Vagina (tissue), 2 donors: ENCODE data around the gene DPYD. TPM values are rescaled to one million over a fixed set of nuclear protein-coding genes. Genes with fewer than 3 reads are reported as not detected.

ENCODE experiments used
- DNase-seq, 2 donors: peaks; one replicate each; pipeline ENCODE4 v3.0.0-alpha.2; 2017; ENCODE audit errors: extremely low spot score in 2 of 2
- H3K27ac ChIP-seq: fragments of 200-600 bp; sonication (generic); one replicate; pipeline ENCODE4 v1.5.1; 2019
- H3K27me3 ChIP-seq: fragments of 200-600 bp; sonication (generic); one replicate; pipeline ENCODE4 v1.5.1; 2019
- H3K36me3 ChIP-seq, 2 donors: fragments of 200-600 bp; sonication (generic); one replicate each; pipeline ENCODE4 v1.5.1; 2017 to 2019
- H3K4me1 ChIP-seq: fragments of 200-600 bp; sonication (generic); one replicate; pipeline ENCODE4 v1.5.1; 2019
- H3K4me3 ChIP-seq, 2 donors: fragments of 200-600 bp; sonication (generic); 1 replicate in 1 of 2; 2 replicates in 1 of 2; pipeline ENCODE4 v1.5.1; 2016 to 2019
- H3K9me3 ChIP-seq: fragments of 200-600 bp; sonication (generic); one replicate; pipeline ENCODE4 v1.5.1; 2019
- POLR2A ChIP-seq, 2 donors: fragments of 450-650 bp; IDR thresholded peaks; one replicate each; pipeline ENCODE4 v1.6.1; 2017; ENCODE audit warnings: antibody characterized with exemption in 2 of 2, mild to moderate bottlenecking in 2 of 2, moderate library complexity in 2 of 2
- POLR2AphosphoS5 ChIP-seq, 2 donors: sonication (generic); formaldehyde crosslinking; IDR thresholded peaks; one replicate each; pipeline ENCODE4 v1.9.0; 2017; ENCODE audit warnings: antibody characterized with exemption in 2 of 2, mild to moderate bottlenecking in 2 of 2, low read depth in 1 of 2; ENCODE audit not compliant: insufficient read depth in 1 of 2
- intact Hi-C: fragments of 100-400 bp; cut with DNase I; formaldehyde crosslinking; loops from one replicate; pipeline ENCODE4 v1.15.1; 2023
- total RNA-seq: library from RNA; depleted of rRNA; stranded (reverse); fragments of >200 nt; gene quantifications from one replicate; pipeline ENCODE4 v1.2.3, GENCODE V29; 2016
- TF ChIP-seq, protein P1 (sequence below), 3 experiments: fragments of 450-650 bp in 2 of 3; fragments of 200-600 bp in 1 of 3; sonication (generic) in 1 of 3; IDR thresholded peaks; one replicate each; pipeline ENCODE4 v1.5.1; 2017 to 2019; ENCODE audit warnings: antibody characterized with exemption in 3 of 3, mild to moderate bottlenecking in 2 of 3, moderate library complexity in 2 of 3

The DPYD gene
- total RNA-seq, 1 donor from 2014 or later, result 45.7 TPM

DNA sequence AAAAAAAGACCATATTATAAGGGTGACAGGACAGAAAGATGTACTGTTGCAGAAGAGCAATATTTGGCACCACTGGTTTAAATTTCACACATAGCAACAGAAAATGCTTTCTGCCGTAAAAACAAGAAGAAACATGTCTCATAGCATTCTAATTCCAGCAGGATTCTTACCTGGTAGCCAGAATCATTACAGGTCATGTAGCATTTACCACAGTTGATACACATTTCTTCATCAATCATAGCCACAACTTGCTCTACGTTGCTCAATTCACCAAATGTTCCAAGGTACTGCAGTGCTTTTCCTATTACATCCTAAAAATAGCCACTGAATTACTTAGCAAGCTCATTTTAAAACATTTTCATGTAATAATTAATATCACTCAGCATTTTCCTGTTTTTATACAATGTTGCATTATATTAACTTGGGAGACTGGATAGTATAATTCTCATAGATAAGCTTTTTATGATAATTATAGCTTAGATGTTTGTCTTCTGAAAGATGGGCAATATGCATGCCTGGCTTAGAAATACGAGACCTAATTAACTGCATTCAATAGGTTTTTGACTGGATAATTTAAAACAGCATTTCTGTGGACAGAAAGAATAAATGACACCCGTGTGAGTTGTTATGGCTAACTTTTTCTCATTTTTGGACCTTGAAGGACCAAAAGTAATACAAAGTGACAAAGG, 838.5 kb downstream of the DPYD start:
- Histone ChIP-seq H3K4me1 (no peaks in the 10 kb centered on the region), H3K27me3 (no peaks in the 10 kb centered on the region), H3K4me3 (no peak overlapping the region), H3K27ac (no peak overlapping the region), H3K36me3 (no peaks in the 10 kb centered on the region), H3K9me3 (no peaks in the 10 kb centered on the region)
- DNase-seq, result no peak
- intact Hi-C loops, result no loop called here
- TF ChIP-seq, protein P1, sequence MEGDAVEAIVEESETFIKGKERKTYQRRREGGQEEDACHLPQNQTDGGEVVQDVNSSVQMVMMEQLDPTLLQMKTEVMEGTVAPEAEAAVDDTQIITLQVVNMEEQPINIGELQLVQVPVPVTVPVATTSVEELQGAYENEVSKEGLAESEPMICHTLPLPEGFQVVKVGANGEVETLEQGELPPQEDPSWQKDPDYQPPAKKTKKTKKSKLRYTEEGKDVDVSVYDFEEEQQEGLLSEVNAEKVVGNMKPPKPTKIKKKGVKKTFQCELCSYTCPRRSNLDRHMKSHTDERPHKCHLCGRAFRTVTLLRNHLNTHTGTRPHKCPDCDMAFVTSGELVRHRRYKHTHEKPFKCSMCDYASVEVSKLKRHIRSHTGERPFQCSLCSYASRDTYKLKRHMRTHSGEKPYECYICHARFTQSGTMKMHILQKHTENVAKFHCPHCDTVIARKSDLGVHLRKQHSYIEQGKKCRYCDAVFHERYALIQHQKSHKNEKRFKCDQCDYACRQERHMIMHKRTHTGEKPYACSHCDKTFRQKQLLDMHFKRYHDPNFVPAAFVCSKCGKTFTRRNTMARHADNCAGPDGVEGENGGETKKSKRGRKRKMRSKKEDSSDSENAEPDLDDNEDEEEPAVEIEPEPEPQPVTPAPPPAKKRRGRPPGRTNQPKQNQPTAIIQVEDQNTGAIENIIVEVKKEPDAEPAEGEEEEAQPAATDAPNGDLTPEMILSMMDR (IDR thresholded peaks at IDR 0.05), result no peak
- TF ChIP-seq POLR2AphosphoS5 (IDR thresholded peaks at IDR 0.05; ENCODE audit: insufficient read depth in 1 of 2, low read depth in 1 of 2), result no peak
- TF ChIP-seq POLR2A (IDR thresholded peaks at IDR 0.05), result no peak

DNA sequence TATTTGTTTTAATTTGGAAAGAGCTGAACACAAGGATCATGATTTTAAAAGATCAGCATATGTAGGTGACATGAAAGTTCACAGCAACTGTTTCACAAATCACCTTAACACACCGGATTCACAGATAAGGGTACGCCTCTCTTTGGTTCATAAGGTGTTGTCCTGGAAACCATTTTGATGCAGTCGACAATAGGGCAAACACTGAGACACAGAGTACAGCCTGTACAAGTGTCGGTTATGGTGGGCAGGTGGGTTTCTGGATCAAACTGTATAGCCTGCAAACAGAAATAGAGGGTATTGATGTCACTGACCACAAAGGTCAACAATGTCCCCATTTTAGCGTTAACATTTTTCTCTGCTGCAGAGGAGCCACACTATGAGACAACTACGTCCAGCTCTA, 842.0 kb downstream of the DPYD start:
- H3K27ac ChIP-seq, result no peak overlapping the region
- no peak for TF ChIP-seq POLR2AphosphoS5 (IDR thresholded peaks at IDR 0.05; ENCODE audit: insufficient read depth in 1 of 2, low read depth in 1 of 2)
- TF ChIP-seq POLR2A (IDR thresholded peaks at IDR 0.05), result no peak
- TF ChIP-seq, protein P1 (IDR thresholded peaks at IDR 0.05), result no peak
- H3K27me3 ChIP-seq, result no peaks in the 10 kb centered on the region
- H3K4me3 ChIP-seq, result no peak overlapping the region
- no peaks in the 10 kb centered on the region for H3K9me3 ChIP-seq
- no peaks in the 10 kb centered on the region for H3K36me3 ChIP-seq
- intact Hi-C loops, result no loop called here
- no peaks in the 10 kb centered on the region for H3K4me1 ChIP-seq
- no peak for DNase-seq

DNA sequence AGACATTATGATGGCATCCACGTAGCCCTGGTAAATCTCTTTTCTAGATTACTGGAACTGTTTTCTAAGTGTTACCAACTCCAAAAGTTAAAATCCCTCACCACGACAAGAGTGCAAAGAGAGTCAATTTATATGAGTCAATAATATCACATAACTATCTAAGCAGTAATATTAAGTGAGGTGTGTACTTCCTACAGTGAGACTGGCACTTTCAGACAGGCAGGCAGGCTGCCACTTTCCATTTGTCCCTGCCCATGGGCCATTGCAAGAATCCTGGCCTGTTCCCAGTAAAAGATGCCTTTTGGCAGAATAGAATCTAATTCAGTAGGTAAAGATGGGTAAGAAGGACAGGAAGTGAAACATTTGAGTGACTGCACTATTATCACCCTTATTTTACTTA, 843.6 kb downstream of the DPYD start:
- H3K27ac ChIP-seq, result no peak overlapping the region
- no peaks in the 10 kb centered on the region for H3K9me3 ChIP-seq
- TF ChIP-seq POLR2AphosphoS5 (IDR thresholded peaks at IDR 0.05; ENCODE audit: insufficient read depth in 1 of 2, low read depth in 1 of 2) (no peak), POLR2A (IDR thresholded peaks at IDR 0.05) (no peak)
- TF ChIP-seq, protein P1 (IDR thresholded peaks at IDR 0.05), result no peak
- no peaks in the 10 kb centered on the region for H3K36me3 ChIP-seq
- intact Hi-C loops, result no loop called here
- no peaks in the 10 kb centered on the region for H3K4me1 ChIP-seq
- H3K27me3 ChIP-seq, result no peaks in the 10 kb centered on the region
- H3K4me3 ChIP-seq, result no peak overlapping the region
- no peak for DNase-seq

DNA sequence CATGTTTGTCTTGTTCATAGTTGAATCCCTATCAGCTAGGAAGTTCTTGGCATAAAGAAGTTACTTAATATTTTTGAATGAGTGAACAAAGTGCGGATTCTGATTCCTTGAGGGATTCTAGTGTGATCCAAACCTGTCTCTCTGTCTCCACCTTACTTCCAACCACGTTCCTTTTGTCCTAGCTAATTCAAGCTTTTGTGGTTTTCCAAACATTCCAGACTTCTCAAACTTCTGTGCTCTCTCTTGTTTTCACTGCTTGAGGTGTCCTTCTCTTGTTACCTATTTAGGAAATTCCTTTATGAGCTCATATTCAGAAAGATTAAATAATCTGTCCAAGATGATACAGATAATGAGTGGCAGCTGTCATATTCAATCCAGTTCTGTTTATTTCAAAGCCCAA, 846.1 kb downstream of the DPYD start:
- intact Hi-C loops, result no loop called here
- Histone ChIP-seq H3K4me1 (no peaks in the 10 kb centered on the region), H3K27ac (no peak overlapping the region), H3K4me3 (no peak overlapping the region), H3K9me3 (no peaks in the 10 kb centered on the region), H3K27me3 (no peaks in the 10 kb centered on the region), H3K36me3 (no peaks in the 10 kb centered on the region)
- no peak for DNase-seq
- TF ChIP-seq POLR2A (IDR thresholded peaks at IDR 0.05), result no peak
- no peak for TF ChIP-seq POLR2AphosphoS5 (IDR thresholded peaks at IDR 0.05; ENCODE audit: insufficient read depth in 1 of 2, low read depth in 1 of 2)
- TF ChIP-seq, protein P1 (IDR thresholded peaks at IDR 0.05), result no peak

DNA sequence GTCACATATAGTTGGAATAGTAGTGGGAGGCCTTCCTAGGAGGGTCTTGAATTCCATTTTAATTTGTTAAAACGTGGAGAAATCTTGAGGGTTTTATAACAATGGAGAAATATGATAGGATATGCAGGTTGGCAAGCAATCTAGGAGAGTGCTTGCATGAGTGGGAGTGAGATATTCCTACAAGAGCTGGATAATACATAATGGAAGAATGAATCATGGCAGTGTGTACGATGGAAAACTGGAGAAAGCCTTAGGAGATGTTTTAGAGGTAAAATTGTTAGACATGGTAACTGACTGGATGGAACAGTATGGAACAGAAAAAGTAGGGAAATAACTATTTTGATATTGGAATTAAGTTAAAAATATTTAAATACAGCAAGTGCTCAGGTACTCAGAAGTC, 846.9 kb downstream of the DPYD start:
- H3K27me3 ChIP-seq, result no peaks in the 10 kb centered on the region
- H3K9me3 ChIP-seq, result no peaks in the 10 kb centered on the region
- TF ChIP-seq POLR2A (IDR thresholded peaks at IDR 0.05) (no peak), POLR2AphosphoS5 (IDR thresholded peaks at IDR 0.05; ENCODE audit: insufficient read depth in 1 of 2, low read depth in 1 of 2) (no peak)
- TF ChIP-seq, protein P1 (IDR thresholded peaks at IDR 0.05), result no peak
- DNase-seq, result no peak
- no peaks in the 10 kb centered on the region for H3K36me3 ChIP-seq
- no peak overlapping the region for H3K4me3 ChIP-seq
- no peaks in the 10 kb centered on the region for H3K4me1 ChIP-seq
- intact Hi-C loops, result no loop called here
- H3K27ac ChIP-seq, result no peak overlapping the region
